ENCODE results near the gene TSEN2. TPM values are rescaled to one million over a fixed set of nuclear protein-coding genes. Genes with fewer than 3 reads are reported as not detected.

The TSEN2 gene
- total RNA-seq, 1 donor from 2014 or later, result 11.5 TPM

GRCh38 chr3:12486916-12487315, 2.6 kb downstream of the TSEN2 start:
- no peak for TF ChIP-seq CTCF (IDR thresholded peaks at IDR 0.05)
- DNase-seq (ENCODE audit: extremely low spot score, unreplicated experiment), result no peak
- Mint-ChIP-seq H3K36me3 (ENCODE audit: unreplicated experiment) (peaks cover 3% of the 10 kb centered on the region), H3K4me3 (ENCODE audit: unreplicated experiment) (no peak overlapping the region), H3K27me3 (ENCODE audit: unreplicated experiment) (no peaks in the 10 kb centered on the region), H3K9me3 (ENCODE audit: unreplicated experiment) (no peaks in the 10 kb centered on the region), H3K27ac (ENCODE audit: unreplicated experiment) (no peak overlapping the region), H3K4me1 (ENCODE audit: unreplicated experiment) (peaks cover 21% of the 10 kb centered on the region)

DNA sequence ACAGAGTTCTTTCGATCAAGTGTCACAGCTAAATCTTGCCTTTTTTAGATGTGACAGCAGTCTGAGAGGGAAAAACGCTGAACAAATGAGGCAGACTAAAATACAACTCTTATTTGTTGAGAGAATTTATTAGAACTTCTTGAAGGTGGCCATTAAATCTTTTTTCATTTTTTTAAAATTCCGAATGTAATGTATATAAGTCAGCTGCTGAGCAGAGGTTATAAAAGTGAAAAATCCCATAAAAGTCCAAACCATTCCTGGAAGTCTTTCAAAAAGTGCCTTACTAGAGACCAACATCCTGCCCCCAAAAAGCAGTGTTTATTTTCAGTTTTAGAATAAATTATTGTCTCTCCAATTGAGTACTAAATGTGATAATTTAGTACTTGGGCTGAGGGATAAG, 3.1 kb downstream of the TSEN2 start:
- Mint-ChIP-seq H3K36me3 (ENCODE audit: unreplicated experiment) (peaks cover 3% of the 10 kb centered on the region), H3K4me3 (ENCODE audit: unreplicated experiment) (no peak overlapping the region), H3K9me3 (ENCODE audit: unreplicated experiment) (no peaks in the 10 kb centered on the region), H3K27me3 (ENCODE audit: unreplicated experiment) (no peaks in the 10 kb centered on the region), H3K4me1 (ENCODE audit: unreplicated experiment) (peaks cover 21% of the 10 kb centered on the region), H3K27ac (ENCODE audit: unreplicated experiment) (no peak overlapping the region)
- no peak for DNase-seq (ENCODE audit: extremely low spot score, unreplicated experiment)
- no peak for TF ChIP-seq CTCF (IDR thresholded peaks at IDR 0.05)

DNA sequence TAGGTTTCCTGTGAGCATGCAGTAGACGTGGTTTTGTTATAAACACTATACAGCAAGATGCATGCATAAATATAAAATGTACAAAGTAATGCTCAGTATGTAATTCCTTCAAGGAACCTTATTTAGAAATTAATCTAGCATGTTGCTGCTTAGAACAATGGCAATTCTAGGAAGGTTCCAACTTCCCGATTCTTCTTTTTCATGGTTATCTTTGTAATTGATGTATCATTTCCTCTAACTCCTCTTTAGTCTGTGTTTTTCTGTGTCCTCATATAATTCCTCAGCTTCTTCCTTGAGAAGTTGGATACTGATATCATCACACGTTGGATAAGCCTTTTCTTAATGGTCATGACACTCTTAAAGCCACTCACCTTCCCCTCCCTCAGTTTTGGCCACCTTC, 3.5 kb downstream of the TSEN2 start:
- no peak for TF ChIP-seq CTCF (IDR thresholded peaks at IDR 0.05)
- H3K4me3 Mint-ChIP-seq (ENCODE audit: unreplicated experiment), result no peak overlapping the region

GRCh38 chr3:12489368-12489767, 5.1 kb downstream of the TSEN2 start:
- Mint-ChIP-seq H3K36me3 (ENCODE audit: unreplicated experiment) (peaks cover 7% of the 10 kb centered on the region), H3K27ac (ENCODE audit: unreplicated experiment) (no peak overlapping the region), H3K27me3 (ENCODE audit: unreplicated experiment) (no peaks in the 10 kb centered on the region), H3K4me1 (ENCODE audit: unreplicated experiment) (peaks cover 11% of the 10 kb centered on the region), H3K4me3 (ENCODE audit: unreplicated experiment) (no peak overlapping the region), H3K9me3 (ENCODE audit: unreplicated experiment) (no peaks in the 10 kb centered on the region)
- no peak for TF ChIP-seq CTCF (IDR thresholded peaks at IDR 0.05)
- no peak for DNase-seq (ENCODE audit: extremely low spot score, unreplicated experiment)

More for the DNA sequence above, 3.5 kb downstream of the TSEN2 start:
- Mint-ChIP-seq H3K9me3 (ENCODE audit: unreplicated experiment) (no peaks in the 10 kb centered on the region), H3K4me1 (ENCODE audit: unreplicated experiment) (peaks cover 21% of the 10 kb centered on the region), H3K27me3 (ENCODE audit: unreplicated experiment) (no peaks in the 10 kb centered on the region), H3K27ac (ENCODE audit: unreplicated experiment) (no peak overlapping the region), H3K36me3 (ENCODE audit: unreplicated experiment) (peaks cover 3% of the 10 kb centered on the region)
- no peak for DNase-seq (ENCODE audit: extremely low spot score, unreplicated experiment)

DNA sequence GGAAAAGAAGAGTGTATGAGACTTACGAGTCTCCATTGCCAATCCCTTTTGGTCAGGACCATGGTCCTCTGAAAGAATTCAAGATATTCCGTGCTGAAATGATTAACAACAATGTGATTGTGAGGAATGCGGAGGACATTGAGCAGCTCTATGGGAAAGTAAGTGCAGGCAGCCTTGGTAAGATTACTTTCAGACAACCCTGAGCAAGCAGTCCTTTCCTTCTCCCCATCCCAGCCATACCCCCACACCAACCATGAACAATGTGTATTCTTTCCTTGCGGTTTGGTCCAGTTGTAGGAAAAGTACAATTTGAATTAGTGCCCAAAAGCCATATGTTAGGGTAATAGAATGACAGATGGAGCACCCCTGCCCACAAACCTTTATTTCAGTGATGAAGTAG, 5.6 kb downstream of the TSEN2 start:
- no peak overlapping the region for H3K27ac Mint-ChIP-seq (ENCODE audit: unreplicated experiment)
- H3K9me3 Mint-ChIP-seq (ENCODE audit: unreplicated experiment), result no peaks in the 10 kb centered on the region
- TF ChIP-seq CTCF (IDR thresholded peaks at IDR 0.05), result no peak
- H3K4me3 Mint-ChIP-seq (ENCODE audit: unreplicated experiment), result no peak overlapping the region
- peaks cover 7% of the 10 kb centered on the region for H3K36me3 Mint-ChIP-seq (ENCODE audit: unreplicated experiment)
- no peaks in the 10 kb centered on the region for H3K27me3 Mint-ChIP-seq (ENCODE audit: unreplicated experiment)
- DNase-seq (ENCODE audit: extremely low spot score, unreplicated experiment), result no peak
- peaks cover 8% of the 10 kb centered on the region for H3K4me1 Mint-ChIP-seq (ENCODE audit: unreplicated experiment)

All from osteocyte (in vitro differentiated cells).